HUES64 (cell line): Measurements from ENCODE around the gene SLC25A26.

Experiments used
- H3K27ac ChIP-seq: 2 replicates; pipeline ENCODE4 v1.7.0; 2013; ENCODE audit warnings: low read depth, low read length, inconsistent platforms
- H3K27me3 ChIP-seq: 2 replicates; pipeline ENCODE4 v1.6.1; 2013; ENCODE audit warnings: mild to moderate bottlenecking, low read length; ENCODE audit not compliant: insufficient read depth
- H3K36me3 ChIP-seq: 2 replicates; pipeline ENCODE4 v1.6.1; 2013; ENCODE audit warnings: mild to moderate bottlenecking, low read length; ENCODE audit not compliant: insufficient read depth
- H3K4me1 ChIP-seq: 2 replicates; pipeline ENCODE4 v1.6.1; 2013; ENCODE audit warnings: mild to moderate bottlenecking, low read length, moderate library complexity; ENCODE audit not compliant: insufficient read depth
- H3K4me3 ChIP-seq: 2 replicates; pipeline ENCODE4 v1.5.1; 2013; ENCODE audit warnings: mild to moderate bottlenecking, low read length, moderate library complexity
- H3K9ac ChIP-seq: 2 replicates; pipeline ENCODE4 v1.6.1; 2013; ENCODE audit warnings: mild to moderate bottlenecking, low read depth, low read length
- H3K9me3 ChIP-seq: 2 replicates; pipeline ENCODE4 v1.6.1; 2013; ENCODE audit warnings: low read depth, low read length; ENCODE audit not compliant: insufficient read depth
- WGBS: fragments of 150-250, 120-280 bp; methylation state at CpG from one replicate; pipeline ENCODE4 v1.1.7; 2013; ENCODE audit warnings: missing lambda C conversion rate; 5-methylcytosine and 5-hydroxymethylcytosine counted together

Gene SLC25A26

DNA sequence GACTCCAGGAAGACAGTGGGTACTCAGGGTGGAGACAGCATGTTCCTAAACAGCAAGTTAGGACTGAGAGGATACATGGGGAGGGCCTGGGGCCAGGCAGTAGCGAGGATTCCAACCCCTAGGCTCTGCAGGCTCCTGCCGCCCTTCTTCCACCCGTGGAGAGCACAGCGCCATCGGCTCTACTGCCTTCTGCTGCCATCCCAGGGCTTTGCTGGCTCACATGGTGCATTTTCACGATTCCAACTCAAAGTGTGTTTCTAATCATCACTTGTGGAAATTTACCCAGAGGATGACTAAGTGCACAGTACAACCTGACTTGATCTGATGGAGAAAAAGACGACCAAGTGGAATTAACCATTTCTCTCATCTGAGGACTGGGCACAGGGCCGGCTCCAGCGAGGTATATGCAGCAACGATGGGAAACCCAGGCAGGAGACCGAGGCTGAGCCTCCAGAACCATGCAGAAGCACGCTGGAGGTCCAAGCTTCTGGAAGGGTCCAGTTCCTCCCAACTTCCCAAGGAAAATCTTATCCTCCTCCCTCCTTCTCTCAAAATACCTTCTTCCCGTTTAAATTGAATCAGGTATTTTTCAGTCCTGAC, 175.5 kb downstream of the SLC25A26 start:
- no peak overlapping the region for H3K27ac ChIP-seq
- H3K36me3 ChIP-seq, result peaks cover 95% of the 10 kb centered on the region
- no peak overlapping the region for H3K9ac ChIP-seq
- no peaks in the 10 kb centered on the region for H3K27me3 ChIP-seq
- 95% methylated on average over 13 of the region's 13 CpGs for WGBS
- H3K4me1 ChIP-seq, result peaks cover 5% of the 10 kb centered on the region; the same call in 1 of the 2 replicates
- no peak overlapping the region for H3K4me3 ChIP-seq
- H3K9me3 ChIP-seq, result no peaks in the 10 kb centered on the region

GRCh38 chr3:66396888-66397287, 176.1 kb downstream of the SLC25A26 start:
- Histone ChIP-seq H3K9me3 (no peaks in the 10 kb centered on the region), H3K4me3 (no peak overlapping the region), H3K9ac (no peak overlapping the region), H3K27ac (no peak overlapping the region), H3K36me3 (peaks cover 90% of the 10 kb centered on the region), H3K4me1 (peaks cover 11% of the 10 kb centered on the region; the same call in 1 of the 2 replicates), H3K27me3 (no peaks in the 10 kb centered on the region)
- 92% methylated on average over 9 of the region's 9 CpGs for WGBS

DNA sequence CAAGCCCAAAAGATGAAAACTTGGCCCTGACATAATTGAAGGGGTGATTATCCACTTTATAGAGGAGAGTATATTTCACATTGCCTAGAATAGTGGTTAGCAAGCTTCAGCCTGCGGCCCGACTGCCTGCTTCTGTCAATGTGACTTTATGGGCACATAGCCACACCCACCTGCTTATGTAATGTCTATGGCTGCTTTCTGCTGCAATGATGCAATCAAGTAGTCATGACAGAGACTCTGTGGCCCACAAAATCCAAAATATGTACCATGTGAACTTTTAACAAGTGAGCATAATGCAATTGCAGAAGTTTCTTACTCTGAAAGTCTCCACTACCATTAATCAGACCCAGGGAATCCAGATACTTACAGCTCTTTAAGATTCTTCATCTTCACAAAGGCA, 176.9 kb downstream of the SLC25A26 start:
- Histone ChIP-seq H3K27ac (no peak overlapping the region), H3K4me1 (peaks cover 11% of the 10 kb centered on the region; the same call in 1 of the 2 replicates), H3K4me3 (no peak overlapping the region), H3K27me3 (no peaks in the 10 kb centered on the region), H3K9ac (no peak overlapping the region), H3K36me3 (peaks cover 89% of the 10 kb centered on the region), H3K9me3 (no peaks in the 10 kb centered on the region)
- WGBS, result 100% methylated on average over 2 of the region's 2 CpGs

GRCh38 chr3:66398228-66399025, 177.6 kb downstream of the SLC25A26 start:
- Histone ChIP-seq H3K4me1 (peaks cover 15% of the 10 kb centered on the region; the same call in 1 of the 2 replicates), H3K9ac (no peak overlapping the region), H3K36me3 (peaks cover 89% of the 10 kb centered on the region), H3K27ac (no peak overlapping the region), H3K9me3 (no peaks in the 10 kb centered on the region), H3K4me3 (no peak overlapping the region), H3K27me3 (no peaks in the 10 kb centered on the region)
- 94% methylated on average over 9 of the region's 9 CpGs for WGBS

DNA sequence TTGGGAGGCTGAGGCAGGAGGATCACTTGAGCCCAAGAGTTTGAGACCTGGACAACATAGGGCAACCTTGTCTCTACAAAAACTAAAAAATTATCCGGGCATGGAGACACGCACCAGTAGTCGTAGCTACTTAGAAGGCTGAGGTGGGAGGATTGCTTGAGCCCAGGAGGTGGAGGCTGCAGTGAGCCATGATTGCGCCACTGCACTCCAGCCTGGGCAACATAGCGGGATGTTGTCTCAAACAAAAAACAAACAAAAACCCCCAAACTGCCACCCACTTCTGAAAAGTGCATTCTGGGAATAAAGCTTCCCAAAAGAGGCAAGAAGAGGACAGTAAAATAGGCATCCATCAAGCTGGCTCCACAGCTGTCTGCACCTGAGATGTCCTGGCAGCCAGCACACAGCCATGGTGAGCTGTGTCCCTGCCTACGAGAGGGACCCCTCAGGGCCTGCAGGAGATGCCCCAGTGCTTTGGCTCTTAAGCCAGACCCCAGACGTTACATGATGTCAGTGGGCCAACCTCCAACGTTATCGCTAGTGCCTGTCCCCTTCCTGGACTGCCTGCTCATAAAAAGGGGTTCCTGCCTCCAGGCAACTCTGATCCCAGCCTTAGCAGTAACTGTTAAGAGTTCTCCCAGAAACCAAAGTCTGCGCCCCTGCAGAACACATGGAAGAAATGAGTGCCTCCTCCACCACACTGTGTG, 178.9 kb downstream of the SLC25A26 start:
- no peak overlapping the region for H3K9ac ChIP-seq
- H3K27me3 ChIP-seq, result no peaks in the 10 kb centered on the region
- H3K36me3 ChIP-seq, result peaks cover 89% of the 10 kb centered on the region
- WGBS, result 96% methylated on average over 10 of the region's 10 CpGs
- no peaks in the 10 kb centered on the region for H3K9me3 ChIP-seq
- H3K4me3 ChIP-seq, result no peak overlapping the region
- H3K27ac ChIP-seq, result no peak overlapping the region
- H3K4me1 ChIP-seq, result peaks cover 15% of the 10 kb centered on the region; the same call in 1 of the 2 replicates

DNA sequence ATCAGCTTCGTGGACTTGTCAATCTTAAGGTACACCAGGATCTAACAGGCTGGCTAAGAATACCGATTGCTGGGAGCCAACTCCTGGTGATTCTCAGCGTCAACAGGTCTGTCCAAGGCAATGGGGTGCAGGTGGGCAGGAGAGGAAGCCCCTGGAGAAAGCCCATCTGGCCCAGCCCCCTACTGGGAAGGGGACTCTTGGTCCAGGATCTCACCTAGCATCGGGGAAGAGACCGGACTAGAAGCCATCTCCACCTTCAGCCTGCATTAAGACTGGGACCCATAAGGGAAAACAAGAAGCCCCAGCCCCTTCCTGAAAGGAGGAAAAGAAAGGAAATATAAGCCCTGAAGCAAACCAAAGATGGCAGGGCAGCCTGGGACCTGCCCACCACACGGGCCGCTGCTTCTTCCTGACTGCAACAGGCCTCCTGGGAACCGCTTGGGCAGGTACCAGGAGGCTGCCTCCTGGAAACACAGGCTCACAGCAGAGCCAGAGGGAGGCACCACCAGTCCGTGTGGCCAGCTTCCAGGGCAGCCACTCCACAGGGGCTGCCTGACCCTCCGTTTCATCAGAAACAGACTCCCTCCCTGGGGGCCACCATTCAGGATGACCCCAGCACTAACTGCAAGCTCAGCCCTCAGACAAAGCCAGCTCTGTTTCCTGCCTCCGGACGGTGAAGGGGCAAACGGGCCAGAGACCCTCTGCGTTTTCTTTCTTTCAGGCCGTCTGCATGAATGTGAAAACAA, 179.8 kb downstream of the SLC25A26 start:
- no peak overlapping the region for H3K4me3 ChIP-seq
- no peak overlapping the region for H3K27ac ChIP-seq
- H3K4me1 ChIP-seq, result peaks cover 15% of the 10 kb centered on the region; the same call in 1 of the 2 replicates
- WGBS, result 79% methylated on average over 15 of the region's 15 CpGs
- no peaks in the 10 kb centered on the region for H3K27me3 ChIP-seq
- H3K9me3 ChIP-seq, result no peaks in the 10 kb centered on the region
- H3K9ac ChIP-seq, result 0 out of 2 replicates have a peak overlapping the region, but pooled peaks have one; percentile 1
- peaks cover 89% of the 10 kb centered on the region for H3K36me3 ChIP-seq

- no peak overlapping the region for H3K27ac ChIP-seq
- WGBS, result 88% methylated on average over 8 of the region's 10 CpGs
- H3K9me3 ChIP-seq, result no peaks in the 10 kb centered on the region
- peaks cover 89% of the 10 kb centered on the region for H3K36me3 ChIP-seq
- no peaks in the 10 kb centered on the region for H3K27me3 ChIP-seq
- H3K9ac ChIP-seq, result peak overlapping the region; percentile 1; the same call in 1 of the 2 replicates
- H3K4me1 ChIP-seq, result peaks cover 15% of the 10 kb centered on the region; the same call in 1 of the 2 replicates
- no peak overlapping the region for H3K4me3 ChIP-seq
Measured at GRCh38 chr3:66401157-66401550, 180.4 kb downstream of the SLC25A26 start.

- H3K4me3 ChIP-seq, result no peak overlapping the region
- H3K27me3 ChIP-seq, result no peaks in the 10 kb centered on the region
- no peaks in the 10 kb centered on the region for H3K9me3 ChIP-seq
- 93% methylated on average over 20 of the region's 20 CpGs for WGBS
- H3K4me1 ChIP-seq, result peaks cover 15% of the 10 kb centered on the region; the same call in 1 of the 2 replicates
- H3K36me3 ChIP-seq, result peaks cover 89% of the 10 kb centered on the region
- H3K9ac ChIP-seq, result no peak overlapping the region
- no peak overlapping the region; the same call in 1 of the 2 replicates for H3K27ac ChIP-seq
Measured at GRCh38 chr3:66401675-66402491, 181.1 kb downstream of the SLC25A26 start.

GRCh38 chr3:66402596-66403290, 181.9 kb downstream of the SLC25A26 start:
- Histone ChIP-seq H3K36me3 (peaks cover 89% of the 10 kb centered on the region), H3K27ac (no peak overlapping the region), H3K27me3 (no peaks in the 10 kb centered on the region), H3K9me3 (no peaks in the 10 kb centered on the region), H3K4me3 (no peak overlapping the region), H3K4me1 (peaks cover 15% of the 10 kb centered on the region; the same call in 1 of the 2 replicates), H3K9ac (no peak overlapping the region)
- WGBS, result 96% methylated on average over 13 of the region's 13 CpGs
